H9 (cell line): ENCODE data around the gene ARID1A. TPM values are rescaled to one million over a fixed set of nuclear protein-coding genes. Genes with fewer than 3 reads are reported as not detected.

Source experiments
- DNase-seq: peaks from one replicate; pipeline ENCODE4 v3.0.0-alpha.2; 2017
- H2AFZ ChIP-seq: one replicate; pipeline ENCODE4 v1.6.1; 2013; ENCODE audit warnings: mild to moderate bottlenecking, low read length, control low read depth, moderate library complexity
- H2AK5ac ChIP-seq: 2 replicates; pipeline ENCODE4 v1.6.1; 2013; ENCODE audit warnings: low read length, control low read depth, mixed read lengths; ENCODE audit not compliant: insufficient read length
- H2BK120ac ChIP-seq: one replicate; pipeline ENCODE4 v1.6.1; 2013; ENCODE audit warnings: low read depth, mild to moderate bottlenecking, low read length, control low read depth, inconsistent platforms; ENCODE audit not compliant: poor library complexity, severe bottlenecking
- H2BK12ac ChIP-seq: 2 replicates; pipeline ENCODE4 v1.6.1; 2013; ENCODE audit warnings: low read length, control low read depth, mixed read lengths, low read depth; ENCODE audit not compliant: insufficient read length
- H2BK15ac ChIP-seq: 2 replicates; pipeline ENCODE4 v1.6.1; 2013; ENCODE audit warnings: low read depth, low read length, control low read depth
- H2BK20ac ChIP-seq: one replicate; pipeline ENCODE4 v1.6.1; 2013; ENCODE audit warnings: low read depth, mild to moderate bottlenecking, low read length, control low read depth, inconsistent platforms; ENCODE audit not compliant: poor library complexity, severe bottlenecking
- H2BK5ac ChIP-seq: 2 replicates; pipeline ENCODE4 v1.6.1; 2013; ENCODE audit warnings: low read length, control low read depth, mixed read lengths; ENCODE audit not compliant: insufficient read length
- H3K14ac ChIP-seq: 2 replicates; pipeline ENCODE4 v1.6.1; 2013; ENCODE audit warnings: low read length, control low read depth; ENCODE audit not compliant: insufficient read depth
- H3K18ac ChIP-seq: 2 replicates; pipeline ENCODE4 v1.6.1; 2013; ENCODE audit warnings: low read depth, mild to moderate bottlenecking, mixed read lengths, low read length, control low read depth; ENCODE audit not compliant: insufficient read length
- H3K23ac ChIP-seq: 2 replicates; pipeline ENCODE4 v1.6.1; 2013; ENCODE audit warnings: low read length, control low read depth, mixed read lengths, low read depth; ENCODE audit not compliant: insufficient read length
- H3K23me2 ChIP-seq: 2 replicates; pipeline ENCODE4 v1.6.1; 2013; ENCODE audit warnings: low read depth, mild to moderate bottlenecking, mixed read lengths, low read length, control low read depth; ENCODE audit not compliant: insufficient read length, poor library complexity, severe bottlenecking
- H3K27ac ChIP-seq: 2 replicates; pipeline ENCODE4 v1.5.1; 2013; ENCODE audit warnings: low read length, control low read depth, mixed read lengths, low read depth; ENCODE audit not compliant: insufficient read length
- H3K27me3 ChIP-seq: 2 replicates; pipeline ENCODE4 v1.6.1; 2013; ENCODE audit warnings: low read length, control low read depth, inconsistent platforms; ENCODE audit not compliant: insufficient read depth
- H3K4ac ChIP-seq: 2 replicates; pipeline ENCODE4 v1.6.1; 2013; ENCODE audit warnings: low read depth, mild to moderate bottlenecking, control low read depth, inconsistent platforms, low read length, moderate library complexity
- H3K4me1 ChIP-seq: 2 replicates; pipeline ENCODE4 v1.6.1; 2013; ENCODE audit warnings: low read length, control low read depth, inconsistent platforms; ENCODE audit not compliant: insufficient read depth
- H3K4me2 ChIP-seq: 2 replicates; pipeline ENCODE4 v1.6.1; 2013; ENCODE audit warnings: low read length, control low read depth, mixed read lengths; ENCODE audit not compliant: insufficient read length, insufficient read depth
- H3K56ac ChIP-seq: 2 replicates; pipeline ENCODE4 v1.6.1; 2013; ENCODE audit warnings: low read depth, mild to moderate bottlenecking, mixed read lengths, low read length, control low read depth; ENCODE audit not compliant: insufficient read length
- H3K79me1 ChIP-seq: 2 replicates; pipeline ENCODE4 v1.6.1; 2013; ENCODE audit warnings: low read depth, mild to moderate bottlenecking, moderate library complexity, low read length, control low read depth, inconsistent platforms; ENCODE audit not compliant: insufficient read depth, poor library complexity, severe bottlenecking
- H3K79me2 ChIP-seq: 2 replicates; pipeline ENCODE4 v1.6.1; 2013; ENCODE audit warnings: low read length, control low read depth, inconsistent platforms; ENCODE audit not compliant: insufficient read depth
- H3K9ac ChIP-seq: 2 replicates; pipeline ENCODE4 v1.6.1; 2013; ENCODE audit warnings: low read length, control low read depth, mixed read lengths; ENCODE audit not compliant: insufficient read length; ENCODE audit errors: extremely low read depth
- H3K9me3 ChIP-seq: one replicate; pipeline ENCODE4 v1.6.1; 2013; ENCODE audit warnings: low read depth, low read length, inconsistent platforms; ENCODE audit not compliant: control insufficient read depth
- H3T11ph ChIP-seq: one replicate; pipeline ENCODE4 v1.6.1; 2013; ENCODE audit warnings: mild to moderate bottlenecking, low read length, control low read depth, inconsistent platforms
- H4K20me1 ChIP-seq: one replicate; pipeline ENCODE4 v1.6.1; 2013; ENCODE audit not compliant: control insufficient read depth, insufficient read length, insufficient read depth
- H4K5ac ChIP-seq: 2 replicates; pipeline ENCODE4 v1.6.1; 2013; ENCODE audit warnings: low read depth, mild to moderate bottlenecking, mixed read lengths, low read length, control low read depth; ENCODE audit not compliant: insufficient read length
- H4K8ac ChIP-seq: replicated peaks from 2 replicates; pipeline ENCODE4 v1.6.1; 2013; ENCODE audit warnings: low read length, control low read depth, mixed read lengths, low read depth; ENCODE audit not compliant: insufficient read length
- H4K91ac ChIP-seq: 2 replicates; pipeline ENCODE4 v1.6.1; 2013; ENCODE audit warnings: low read depth, mild to moderate bottlenecking, moderate library complexity, mixed read lengths, low read length, control low read depth; ENCODE audit not compliant: insufficient read length
- H3K27ac Mint-ChIP-seq, 3 experiments: 2 replicates in 2 of 3; 3 replicates in 1 of 3; pipeline ENCODE4 v1.8.0; 2020 to 2021; ENCODE audit warnings: mixed read lengths in 3 of 3, mild to moderate bottlenecking in 1 of 3, moderate library complexity in 1 of 3
- H3K27me3 Mint-ChIP-seq: 2 replicates; pipeline ENCODE4 v1.8.0; 2021; ENCODE audit warnings: low read depth, mild to moderate bottlenecking, moderate library complexity, mixed read lengths
- H3K36me3 Mint-ChIP-seq, 3 experiments: 2 replicates in 2 of 3; 3 replicates in 1 of 3; pipeline ENCODE4 v1.8.0; 2020 to 2021; ENCODE audit warnings: low read depth in 3 of 3, mixed read lengths in 3 of 3; ENCODE audit not compliant: insufficient read depth in 1 of 3
- H3K4me1 Mint-ChIP-seq, 2 experiments: 2 replicates each; pipeline ENCODE4 v1.8.0; 2020; ENCODE audit warnings: mixed read lengths in 2 of 2
- H3K4me3 Mint-ChIP-seq, 2 experiments: 2 replicates in 1 of 2; 3 replicates in 1 of 2; pipeline ENCODE4 v1.8.0; 2020 to 2021; ENCODE audit warnings: mild to moderate bottlenecking in 2 of 2, mixed read lengths in 2 of 2, moderate library complexity in 1 of 2
- H3K9me3 Mint-ChIP-seq, 2 experiments: 2 replicates in 1 of 2; 3 replicates in 1 of 2; pipeline ENCODE4 v1.8.0; 2020; ENCODE audit warnings: mild to moderate bottlenecking in 2 of 2, mixed read lengths in 2 of 2, moderate library complexity in 1 of 2
- CTCF ChIP-seq: fragments of 200-600 bp; sonication (generic); conservative IDR thresholded peaks from 3 replicates; pipeline ENCODE4 v1.8.0; 2021; ENCODE audit warnings: antibody characterized with exemption, mild to moderate bottlenecking
- WGBS: extraction: QIAGEN DNeasy Blood & Tissue Kit; methylation state at CpG from one replicate; pipeline ENCODE4 v1.1.7; 2013; ENCODE audit warnings: missing lambda C conversion rate, low lambda C conversion rate, mixed read lengths; ENCODE audit not compliant: insufficient read length; ENCODE audit errors: extremely low coverage; 5-methylcytosine and 5-hydroxymethylcytosine counted together
- total RNA-seq: library from RNA; stranded (reverse); gene quantifications from 2 replicates; pipeline ENCODE4 v1.2.1, GENCODE V29; 2021

Gene ARID1A
- total RNA-seq, 1 experiment from 2014 or later, result 147 TPM

GRCh38 chr1:26789931-26790330 is 94.1 kb downstream of the ARID1A start:
- Mint-ChIP-seq H3K27me3 (no peaks in the 10 kb centered on the region; the same call in 1 of the 2 replicates), H3K9me3 (no peaks in the 10 kb centered on the region), H3K27ac (no peak overlapping the region), H3K4me1 (peaks cover 30 to 35% of the 10 kb centered on the region in 2 experiments), H3K36me3 (peaks cover 6 to 17% (median 15%) of the 10 kb centered on the region in 3 experiments; a peak in 6 of 7 replicates), H3K4me3 (no peak overlapping the region)
- WGBS, result no CpG with 5 or more reads among the region's 4 CpGs
- Histone ChIP-seq H3K27ac (no peak overlapping the region), H2BK120ac (no peak overlapping the region), H3K4me2 (no peak overlapping the region), H3K18ac (no peak overlapping the region), H4K8ac (no peak overlapping the region), H3K14ac (no peak overlapping the region), H3K56ac (no peak overlapping the region), H3K79me2 (no peaks in the 10 kb centered on the region; the same call in 1 of the 2 replicates), H4K20me1 (no peaks in the 10 kb centered on the region), H3K9ac (no peak overlapping the region), H3K23me2 (peaks cover 10% of the 10 kb centered on the region), H3K4ac (no peak overlapping the region), H3K23ac (no peak overlapping the region), H3K79me1 (no peaks in the 10 kb centered on the region), H3T11ph (no peak overlapping the region), H2AFZ (no peak overlapping the region), H2AK5ac (no peak overlapping the region), H2BK15ac (no peak overlapping the region), H2BK5ac (no peak overlapping the region), H3K27me3 (no peaks in the 10 kb centered on the region), H2BK12ac (no peak overlapping the region), H4K5ac (no peak overlapping the region), H3K9me3 (no peaks in the 10 kb centered on the region), H3K4me1 (peaks cover 3% of the 10 kb centered on the region; the same call in 1 of the 2 replicates), H2BK20ac (no peak overlapping the region), H4K91ac (no peak overlapping the region)
- DNase-seq, result no peak
- no peak for TF ChIP-seq CTCF
